ENCODE data around the gene NDUFS5.
"Not testable (repeated sequence)": the region's sequence is repeated elsewhere in the genome, so short reads cannot be mapped to it uniquely, and the experiment has no call there.

The NDUFS5 gene

DNA sequence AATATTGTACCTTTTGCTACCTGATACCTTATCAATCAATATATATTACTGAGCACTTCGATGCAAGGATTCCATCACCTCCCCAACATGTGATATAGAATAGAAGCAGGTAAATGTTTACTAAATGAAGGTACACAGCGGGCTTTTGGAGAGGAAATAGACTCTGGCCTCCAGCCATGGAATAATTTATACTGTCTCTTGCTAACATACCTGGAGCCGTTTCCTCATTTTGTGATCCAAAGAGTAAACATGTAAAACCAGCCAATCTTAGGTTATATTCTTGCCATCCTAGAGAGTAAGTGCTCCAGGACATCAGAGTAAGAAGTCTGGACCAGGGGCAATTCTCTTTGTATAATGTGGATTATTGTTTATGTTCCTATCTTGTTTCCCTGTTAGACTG lies 39.4 kb downstream of the NDUFS5 start:
- DNase-seq (ENCODE audit: low read depth): no peak

DNA sequence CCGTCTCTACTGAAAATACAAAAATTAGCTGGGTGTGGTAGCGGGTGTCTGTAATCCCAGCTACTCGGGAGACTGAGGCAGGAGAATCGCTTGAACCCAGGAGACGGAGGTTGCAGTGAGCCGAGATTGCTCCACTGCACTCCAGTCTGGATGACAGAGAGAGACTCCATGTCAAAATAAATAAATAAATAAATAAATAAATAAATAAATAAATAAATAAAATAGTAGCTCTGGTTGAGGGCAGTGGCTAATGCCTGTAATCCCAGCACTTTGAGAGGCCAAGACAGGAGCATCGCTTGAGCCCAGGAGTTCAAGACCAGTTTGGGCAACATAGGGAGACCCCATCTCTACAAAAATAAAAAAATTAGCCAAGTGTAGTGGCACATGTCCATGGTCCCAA lies 42.1 kb downstream of the NDUFS5 start:
- not testable (repeated sequence) for DNase-seq (ENCODE audit: low read depth)

DNA sequence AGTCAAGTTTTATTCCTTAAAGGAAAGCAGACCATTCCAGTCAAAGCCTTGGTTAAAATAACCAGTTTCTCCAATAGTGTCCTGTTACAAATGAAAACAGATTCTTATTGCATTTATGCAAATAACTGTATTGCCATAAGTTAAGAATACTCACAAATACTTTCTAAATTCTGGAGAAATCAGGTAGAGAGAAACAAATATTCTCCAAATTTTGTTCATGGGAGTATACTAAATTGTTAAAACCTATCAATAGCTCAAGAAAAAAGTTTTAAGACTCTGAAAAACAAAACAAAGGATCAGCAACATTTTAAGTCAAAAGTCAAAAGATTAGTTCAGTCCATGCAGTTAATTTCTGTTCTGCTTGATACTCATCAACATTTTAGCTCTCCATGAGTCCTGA lies 45.4 kb downstream of the NDUFS5 start:
- DNase-seq (ENCODE audit: low read depth): not testable (repeated sequence)

DNA sequence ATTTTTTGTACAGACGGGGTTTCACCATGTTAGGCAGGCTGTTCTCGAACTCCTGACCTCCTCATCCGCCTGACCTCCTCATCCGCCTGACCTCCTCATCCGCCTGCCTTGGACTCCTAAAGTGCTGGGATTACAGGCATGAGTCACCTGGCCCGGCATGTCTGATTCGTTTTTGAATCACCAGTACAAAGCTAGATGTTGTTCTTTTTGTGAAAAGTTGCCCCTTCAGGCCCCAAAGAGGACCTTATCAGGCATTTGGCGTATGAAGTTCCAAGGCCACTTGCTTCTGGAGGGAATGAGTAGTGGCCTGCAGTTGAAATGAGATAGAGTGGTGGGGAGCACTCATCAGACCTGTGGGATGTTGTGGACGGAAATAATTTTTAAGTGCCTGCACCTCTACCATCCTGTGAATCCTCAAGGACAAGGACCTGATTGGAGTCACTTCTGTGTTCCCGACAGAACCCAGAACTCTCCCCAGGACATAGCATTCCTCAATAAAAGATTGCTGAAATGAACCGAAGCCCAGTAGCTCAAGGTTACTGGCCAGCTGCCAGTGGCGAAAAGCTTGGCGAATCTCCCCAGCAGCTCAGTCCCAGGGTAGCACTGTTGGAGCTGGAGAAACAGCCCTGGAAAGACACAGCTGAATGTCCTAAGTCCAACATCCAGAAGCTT lies 50.1 kb downstream of the NDUFS5 start:
- DNase-seq (ENCODE audit: low read depth): no peak

DNA sequence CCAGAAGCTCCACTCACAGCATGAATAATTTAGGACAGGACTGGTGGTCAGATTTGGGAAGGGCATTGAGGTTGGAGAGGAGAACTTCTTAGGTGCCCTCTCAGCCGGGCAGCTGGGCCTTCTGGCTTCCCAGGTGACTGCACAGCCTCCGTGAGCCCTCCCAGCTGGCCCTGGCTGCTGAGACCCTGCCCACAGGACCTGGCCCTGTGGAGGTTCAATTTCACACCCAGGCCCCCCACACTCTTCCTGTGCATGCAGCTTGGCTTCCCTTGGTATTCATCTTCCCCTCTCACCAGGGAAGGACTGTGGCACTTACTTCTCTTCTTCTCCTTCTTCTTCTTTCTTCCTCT lies 50.6 kb downstream of the NDUFS5 start:
- no peak for DNase-seq (ENCODE audit: low read depth)

DNA sequence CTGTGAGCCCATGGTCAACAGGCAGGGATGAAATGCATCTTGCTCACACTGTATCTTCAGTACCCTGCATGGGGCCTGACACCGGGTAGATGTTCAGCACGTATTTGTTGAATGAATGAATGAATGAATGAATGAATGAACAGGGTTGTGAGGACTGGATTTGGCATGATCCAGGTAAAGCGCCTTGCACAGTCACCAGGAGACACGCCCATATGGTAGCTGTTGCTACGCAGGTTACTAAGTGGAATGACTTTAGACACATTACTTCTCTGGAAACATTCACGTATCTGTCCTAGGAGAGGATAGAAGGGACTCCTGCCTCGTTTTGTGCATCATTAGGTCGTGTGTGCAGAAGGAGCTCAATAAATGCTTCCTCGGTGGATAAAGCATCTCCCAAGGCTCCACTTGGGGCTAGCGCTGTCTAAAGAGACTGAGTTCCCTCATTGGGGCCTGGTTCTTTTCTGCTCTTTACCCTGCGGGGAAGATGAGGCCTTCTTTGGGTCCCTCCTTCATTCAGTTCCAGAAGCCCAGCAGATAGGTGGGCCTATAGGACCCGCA lies 54.2 kb downstream of the NDUFS5 start:
- no peak for DNase-seq (ENCODE audit: low read depth)

DNA sequence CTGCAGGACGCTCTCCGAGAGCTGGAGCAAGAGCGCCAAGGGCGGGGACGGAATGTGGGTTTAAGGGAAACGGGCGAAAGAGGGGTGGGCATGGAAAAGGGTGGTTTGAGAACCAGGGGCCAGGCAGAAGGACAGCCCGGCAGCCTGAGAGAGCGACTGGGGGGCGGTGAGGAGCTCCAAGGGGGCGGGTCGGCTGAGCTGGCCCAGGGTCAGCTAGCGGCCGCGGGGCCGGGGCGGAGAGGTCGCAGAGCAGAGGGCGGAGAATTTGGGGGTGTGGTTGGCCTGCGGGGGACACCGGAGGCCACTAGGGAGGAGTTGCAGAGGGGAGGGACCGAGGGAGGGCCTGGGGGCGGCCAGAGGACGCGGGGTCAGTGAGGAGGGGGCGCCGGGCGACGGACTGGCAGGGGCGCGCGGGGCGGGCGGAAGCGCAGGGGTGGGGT lies 54.7 kb downstream of the NDUFS5 start:
- no peak for DNase-seq (ENCODE audit: low read depth)

DNA sequence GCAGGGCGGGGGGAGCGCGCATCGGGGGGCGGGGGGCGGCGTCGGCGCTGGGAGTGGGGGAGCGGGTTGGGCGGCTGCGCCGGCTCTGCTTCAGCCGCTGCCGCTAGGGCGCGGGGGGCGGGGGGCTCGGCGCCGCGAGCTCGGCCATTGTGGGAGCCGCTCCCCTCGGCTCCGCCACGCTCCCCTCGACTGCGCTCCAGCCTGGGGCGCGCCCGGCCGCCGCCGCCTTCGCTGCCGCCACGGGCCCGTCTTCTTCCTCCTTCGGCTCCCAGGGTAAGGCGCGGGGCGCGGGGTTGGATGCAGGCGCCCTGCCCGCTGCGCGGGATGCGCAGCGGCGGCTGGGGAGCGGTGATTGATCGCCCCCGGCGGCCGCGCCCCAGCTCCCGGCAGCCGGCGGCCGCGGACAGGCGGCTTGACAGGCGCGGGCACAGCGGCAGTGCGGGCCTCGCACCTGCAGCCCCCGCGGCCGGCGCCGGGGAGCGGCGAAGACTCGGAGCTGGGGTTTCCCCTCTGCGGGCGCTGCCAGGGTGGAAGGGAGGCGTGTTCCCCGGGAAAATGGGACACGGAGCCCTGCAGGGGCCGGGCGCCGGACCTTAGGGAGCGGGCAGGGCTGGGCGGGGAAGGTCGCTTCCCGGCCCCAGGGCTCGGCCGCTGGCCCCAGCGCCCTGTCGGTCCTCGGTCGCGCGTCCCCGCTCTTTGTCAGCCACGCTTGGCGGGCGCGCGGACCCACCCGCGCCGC lies 55.3 kb downstream of the NDUFS5 start:
- DNase-seq (ENCODE audit: low read depth): no peak

DNA sequence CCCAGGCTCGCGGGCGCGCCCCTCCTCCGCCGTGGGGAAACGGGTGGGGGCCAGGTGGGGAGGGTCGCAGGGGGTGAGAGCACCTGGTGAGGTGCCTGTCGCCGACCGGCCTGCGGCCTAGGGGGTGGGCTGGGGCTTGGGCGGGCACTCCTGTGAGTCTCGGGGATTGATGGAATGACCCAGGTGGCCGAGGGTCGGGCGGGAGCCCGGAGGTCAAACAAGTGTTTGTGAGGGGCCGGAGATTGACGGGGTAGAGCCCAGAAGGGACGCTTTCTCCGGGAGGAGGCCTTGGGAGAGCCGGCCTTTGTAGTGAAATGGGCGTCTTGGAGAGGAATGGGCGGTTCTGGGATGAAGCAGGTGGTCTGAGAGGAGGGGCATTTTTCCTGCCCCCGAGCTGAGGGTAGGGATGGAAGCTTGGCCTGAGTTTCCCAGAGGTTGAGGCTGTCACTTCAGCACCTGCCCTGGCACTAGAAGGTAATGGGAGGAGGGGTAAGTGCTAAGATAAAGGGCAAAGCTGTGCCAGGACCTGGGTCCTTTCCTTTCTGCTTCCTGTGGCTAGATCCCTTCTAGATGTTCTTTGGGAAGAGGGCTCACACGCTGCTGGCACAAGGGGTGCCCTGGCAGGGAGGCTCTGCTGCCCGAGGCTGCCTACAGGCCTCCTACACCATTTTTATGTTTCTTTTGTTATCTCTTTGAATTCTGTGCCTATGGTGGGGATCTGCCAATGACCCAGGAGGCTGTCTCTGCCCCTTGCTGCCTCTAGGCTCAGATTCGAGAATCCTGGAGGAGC lies 56.1 kb downstream of the NDUFS5 start:
- DNase-seq (ENCODE audit: low read depth): no peak

DNA sequence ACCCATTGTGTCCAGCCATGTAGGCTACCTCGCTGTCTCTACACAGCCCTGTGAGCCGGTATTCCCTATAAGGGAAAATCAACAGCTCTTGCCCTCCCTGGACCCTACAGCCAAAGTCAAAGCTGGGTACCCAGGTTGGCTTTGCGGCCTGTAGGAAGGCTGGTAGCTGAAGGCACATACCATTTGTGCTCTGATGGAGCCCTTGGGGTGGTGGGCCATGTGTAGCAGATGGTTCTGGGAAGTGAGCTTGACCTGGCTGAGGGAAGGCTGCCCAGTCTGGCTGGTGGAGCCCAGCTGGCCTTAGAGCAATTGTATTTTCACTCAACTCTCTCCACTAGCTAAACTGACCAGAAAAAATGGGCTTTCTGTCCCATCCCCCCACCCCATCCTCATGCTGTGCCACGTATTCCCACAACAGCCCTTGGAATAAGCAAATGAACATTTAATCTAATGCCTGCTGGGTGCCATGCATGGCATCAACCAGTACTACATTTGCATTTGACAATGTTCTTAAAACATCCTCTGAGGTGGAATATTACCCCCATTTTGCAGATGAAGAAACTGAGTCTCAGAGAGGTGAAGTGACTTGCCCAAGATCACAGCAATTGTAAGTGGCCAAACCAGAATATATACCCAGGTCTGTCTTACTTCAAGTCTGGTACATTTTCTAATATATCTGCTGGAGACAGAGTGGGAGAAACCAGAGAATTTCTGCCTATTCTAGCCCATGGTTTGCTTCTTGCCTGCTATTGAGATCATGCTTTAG lies 56.8 kb downstream of the NDUFS5 start:
- no peak for DNase-seq (ENCODE audit: low read depth)

DNA sequence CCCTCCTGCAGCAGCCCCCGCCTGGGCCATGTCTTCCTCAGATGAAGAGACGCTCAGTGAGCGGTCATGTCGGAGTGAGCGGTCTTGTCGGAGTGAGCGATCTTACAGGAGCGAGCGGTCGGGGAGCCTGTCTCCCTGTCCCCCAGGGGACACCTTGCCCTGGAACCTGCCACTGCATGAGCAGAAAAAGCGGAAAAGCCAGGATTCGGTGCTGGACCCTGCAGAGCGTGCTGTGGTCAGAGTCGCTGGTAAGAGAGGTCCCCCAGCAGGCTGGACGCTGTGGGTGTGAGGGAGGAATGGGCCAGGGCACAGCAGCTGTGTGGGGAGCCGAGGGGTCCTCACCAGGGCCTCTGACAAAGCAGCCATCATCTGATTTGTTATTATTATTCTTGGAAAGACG lies 58.0 kb downstream of the NDUFS5 start:
- DNase-seq (ENCODE audit: low read depth): no peak
